ENCODE results near the gene PDGFRA.

The PDGFRA gene

GRCh38 chr4:54315561-54316538 is 86.8 kb downstream of the PDGFRA start:
- TF ChIP-seq CTCF (IDR thresholded peaks at IDR 0.05; ENCODE audit: low read depth, low read length): no peak
- DNase-seq (ENCODE audit: extremely low read depth, low read depth): no peak

GRCh38 chr4:54317690-54318089 is 88.6 kb downstream of the PDGFRA start:
- no peak for TF ChIP-seq CTCF (IDR thresholded peaks at IDR 0.05; ENCODE audit: low read depth, low read length)
- DNase-seq (ENCODE audit: extremely low read depth, low read depth): no peak

- DNase-seq (ENCODE audit: extremely low read depth, low read depth): peak; percentile 5
- peak; percentile 85 for TF ChIP-seq CTCF (IDR thresholded peaks at IDR 0.05; ENCODE audit: low read depth, low read length)
Measured at GRCh38 chr4:54318904-54319303, 89.8 kb downstream of the PDGFRA start.

- TF ChIP-seq CTCF (IDR thresholded peaks at IDR 0.05; ENCODE audit: low read depth, low read length): no peak
- DNase-seq (ENCODE audit: extremely low read depth, low read depth): no peak
Measured at GRCh38 chr4:54320826-54321685, 92.0 kb downstream of the PDGFRA start.

- DNase-seq (ENCODE audit: extremely low read depth, low read depth): peak; percentile 12
- TF ChIP-seq CTCF (IDR thresholded peaks at IDR 0.05; ENCODE audit: low read depth, low read length): peak; percentile 78
Measured at GRCh38 chr4:54322818-54323417, 93.8 kb downstream of the PDGFRA start.

- TF ChIP-seq CTCF (IDR thresholded peaks at IDR 0.05; ENCODE audit: low read depth, low read length): no peak
- no peak for DNase-seq (ENCODE audit: extremely low read depth, low read depth)
Measured at GRCh38 chr4:54330896-54331295, 101.8 kb downstream of the PDGFRA start.

All from AG09319 (cell line).